Fibroblast of villous mesenchyme (primary cell): ENCODE results near the gene FRMD1. TPM values are rescaled to one million over a fixed set of nuclear protein-coding genes. Genes with fewer than 3 reads are reported as not detected.

Experiments
- DNase-seq: peaks from one replicate; pipeline ENCODE4 v3.0.0-alpha.2; 2010; ENCODE audit warnings: low read depth
- H3K4me3 ChIP-seq: 2 replicates; pipeline ENCODE4 v1.5.1; 2011; ENCODE audit warnings: low read depth, mild to moderate bottlenecking, low read length
- CTCF ChIP-seq: IDR thresholded peaks from 2 replicates; pipeline ENCODE4 v1.5.1; 2012; ENCODE audit warnings: low read depth, mild to moderate bottlenecking, low read length; ENCODE audit not compliant: insufficient read depth
- total RNA-seq: library from RNA; depleted of rRNA; stranded (reverse); fragments of >200 nt; gene quantifications from 2 replicates; pipeline ENCODE4 v1.2.3, GENCODE V29; 2012

The FRMD1 gene
- total RNA-seq, 1 donor, result not detected

- H3K4me3 ChIP-seq, result no peak overlapping the region
- DNase-seq, result no peak
- TF ChIP-seq CTCF, result no peak
Measured at GRCh38 chr6:168029459-168030217, 49.4 kb downstream of the FRMD1 start.

GRCh38 chr6:168028181-168028580, 50.8 kb downstream of the FRMD1 start:
- no peak for TF ChIP-seq CTCF
- H3K4me3 ChIP-seq, result no peak overlapping the region

GRCh38 chr6:168027521-168027920, 51.5 kb downstream of the FRMD1 start:
- no peak for DNase-seq
- no peak for TF ChIP-seq CTCF

More at GRCh38 chr6:168028181-168028580, 50.8 kb downstream of the FRMD1 start:
- no peak for DNase-seq

GRCh38 chr6:168026925-168027324, 52.1 kb downstream of the FRMD1 start:
- TF ChIP-seq CTCF, result no peak
- DNase-seq, result no peak
- H3K4me3 ChIP-seq, result no peak overlapping the region

More at GRCh38 chr6:168027521-168027920, 51.5 kb downstream of the FRMD1 start:
- H3K4me3 ChIP-seq, result no peak overlapping the region

GRCh38 chr6:168025831-168026710, 52.9 kb downstream of the FRMD1 start:
- peak; percentile 62 for DNase-seq
- H3K4me3 ChIP-seq, result no peak overlapping the region
- TF ChIP-seq CTCF, result no peak

GRCh38 chr6:168024951-168025510, 54.0 kb downstream of the FRMD1 start:
- no peak overlapping the region for H3K4me3 ChIP-seq
- no peak for DNase-seq
- no peak for TF ChIP-seq CTCF
